Prostate gland (tissue), 2 donors: ENCODE data around the gene C1orf105.

ENCODE experiments used
- CTCF ChIP-seq, 4 experiments: fragments of 200-600 bp in 2 of 4; fragments of 450-650 bp in 2 of 4; sonication (generic) in 2 of 4; IDR thresholded peaks; 1 replicate in 3 of 4; 2 replicates in 1 of 4; pipeline ENCODE4 v1.5.1; 2016 to 2019; ENCODE audit warnings: antibody characterized with exemption in 4 of 4, mild to moderate bottlenecking in 2 of 4, moderate library complexity in 2 of 4
- POLR2A ChIP-seq: fragments of 450-650 bp; IDR thresholded peaks from one replicate; pipeline ENCODE4 v1.6.1; 2016; ENCODE audit warnings: antibody characterized with exemption, mild to moderate bottlenecking
- POLR2AphosphoS5 ChIP-seq: sonication (generic); formaldehyde crosslinking; IDR thresholded peaks from one replicate; pipeline ENCODE4 v1.6.1; 2017; ENCODE audit warnings: antibody characterized with exemption

- TF ChIP-seq CTCF (IDR thresholded peaks at IDR 0.05) (no peak), POLR2AphosphoS5 (no peak), POLR2A (no peak)
Measured at GRCh38 chr1:172485626-172486025, 65.1 kb downstream of the C1orf105 start.
